Hepatocyte (in vitro differentiated cells): ENCODE results near the gene CSTF3.

Experiments
- CTCF ChIP-seq: fragments of 200-600 bp; sonication (generic); IDR thresholded peaks from 2 replicates; pipeline ENCODE4 v1.5.1; 2016; ENCODE audit warnings: antibody characterized with exemption, mild to moderate bottlenecking; ENCODE audit not compliant: poor library complexity
- EZH2 ChIP-seq: fragments of 200-600 bp; sonication (generic); IDR thresholded peaks from 2 replicates; pipeline ENCODE4 v1.6.1; 2016; ENCODE audit warnings: antibody characterized with exemption, mild to moderate bottlenecking, borderline replicate concordance
- EZH2phosphoT487 ChIP-seq: fragments of 200-600 bp; sonication (generic); IDR thresholded peaks from one replicate; pipeline ENCODE4 v1.6.1; 2018; ENCODE audit warnings: antibody characterized with exemption, mild to moderate bottlenecking, low read depth, moderate library complexity; ENCODE audit not compliant: unreplicated experiment, severe bottlenecking

GRCh38 chr11:33133761-33134160 lies 27.5 kb downstream of the CSTF3 start:
- TF ChIP-seq CTCF (no peak), EZH2phosphoT487 (no peak), EZH2 (no peak)
